Right cardiac atrium (tissue), 5 donors: ENCODE measurements around the gene TACC3. TPM values are rescaled to one million over a fixed set of nuclear protein-coding genes. Genes with fewer than 3 reads are reported as not detected.

Experiments
- ATAC-seq, 2 donors: fragments of 200-7000 bp; cut with Tn5 transposase; one replicate each; pipeline versions ENCODE4 v1.8.0 to v1.9.1; 2020; ENCODE audit warnings: moderate library complexity in 2 of 2, mild to moderate bottlenecking in 1 of 2
- DNase-seq, 3 donors: peaks; one replicate each; pipeline ENCODE4 v3.0.0-alpha.2; 2020
- H3K27ac ChIP-seq: one replicate; pipeline ENCODE4 v1.5.1; 2013; ENCODE audit warnings: mild to moderate bottlenecking, low read length, control low read depth, moderate library complexity
- H3K27me3 ChIP-seq: one replicate; pipeline ENCODE4 v1.6.1; 2013; ENCODE audit not compliant: control insufficient read depth, insufficient read depth
- H3K4me1 ChIP-seq: one replicate; pipeline ENCODE4 v1.6.1; 2013; ENCODE audit warnings: low read length; ENCODE audit not compliant: control insufficient read depth, insufficient read depth
- H3K4me3 ChIP-seq: one replicate; pipeline ENCODE4 v1.5.1; 2013; ENCODE audit warnings: low read length, control low read depth
- H3K9me3 ChIP-seq: one replicate; pipeline ENCODE4 v1.6.1; 2013; ENCODE audit warnings: low read length; ENCODE audit not compliant: control insufficient read depth
- WGBS: extraction: QIAGEN DNeasy Blood & Tissue Kit; methylation state at CpG from one replicate; pipeline ENCODE4 v1.1.7; 2013; 5-methylcytosine and 5-hydroxymethylcytosine counted together
- intact Hi-C, 4 donors: fragments of 100-400 bp; cut with DNase I; formaldehyde crosslinking; loops; one replicate each; pipeline versions ENCODE4 v1.11.0 to v1.14.0; 2022 to 2023
- polyA plus RNA-seq: library from polyadenylated mRNA; stranded (reverse); fragments of 200-250 nt; gene quantifications from one replicate; pipeline ENCODE4 v1.2.3, GENCODE V29; 2013
- total RNA-seq, 4 donors: library from RNA; stranded (reverse); fragmentation: NEBNext Ultra II Directional; extraction: Animal tissue kit (Norgen Biotek cat#: 25700); gene quantifications; one replicate each; pipeline ENCODE4 v1.2.1, GENCODE V29; 2021
- donor health status: healthy with polysubstance abuse.
- donor health status: DM: no; HTN: yes; CAD: no.
- donor health status: DM: no; HTN: no; CAD: no.
- donor health status: DM: no; HTN: yes; CAD: no; lungs with severe emphysema.
- donor health status: DM: yes; HTN: yes; CAD: no.

Gene TACC3
- total and polyA plus RNA-seq, 5 donors = 4.1 to 10.8 (median 6.3) TPM

GRCh38 chr4:1739358-1739757 is 18.0 kb downstream of the TACC3 start:
- Histone ChIP-seq H3K4me3 (no peak overlapping the region), H3K4me1 (no peaks in the 10 kb centered on the region), H3K9me3 (no peaks in the 10 kb centered on the region), H3K27ac (no peak overlapping the region), H3K27me3 (no peaks in the 10 kb centered on the region)
- DNase-seq (no peak), ATAC-seq (no peak)
- 95% methylated on average over 9 of the region's 9 CpGs for WGBS
- intact Hi-C loops = no loop called here

- H3K27ac ChIP-seq = no peak overlapping the region
- no peaks in the 10 kb centered on the region for H3K9me3 ChIP-seq
- H3K27me3 ChIP-seq = no peaks in the 10 kb centered on the region
- ATAC-seq = no peak
- H3K4me1 ChIP-seq = no peaks in the 10 kb centered on the region
- WGBS = 94% methylated on average over 22 of the region's 22 CpGs
- H3K4me3 ChIP-seq = no peak overlapping the region
- no peak for DNase-seq
- intact Hi-C loops = loop anchor here in 1 of 4 donors (5.0 kb wide), 1 partner anchor 72 kb away; no protein-coding TSS in a partner anchor
Measured at GRCh38 chr4:1740021-1740545, 18.8 kb downstream of the TACC3 start.

GRCh38 chr4:1741208-1741607 is 19.9 kb downstream of the TACC3 start:
- no peak for ATAC-seq
- no peaks in the 10 kb centered on the region for H3K4me1 ChIP-seq
- H3K27me3 ChIP-seq = no peaks in the 10 kb centered on the region
- H3K27ac ChIP-seq = no peak overlapping the region
- no peak overlapping the region for H3K4me3 ChIP-seq
- 91% methylated on average over 17 of the region's 17 CpGs for WGBS
- no peak for DNase-seq
- intact Hi-C loops = loop anchor here in 1 of 4 donors (5.0 kb wide), 1 partner anchor 71 kb away; no protein-coding TSS in a partner anchor
- no peaks in the 10 kb centered on the region for H3K9me3 ChIP-seq

GRCh38 chr4:1743551-1743950 is 22.2 kb downstream of the TACC3 start:
- DNase-seq (no peak), ATAC-seq (no peak)
- Histone ChIP-seq H3K4me1 (no peaks in the 10 kb centered on the region), H3K4me3 (no peak overlapping the region), H3K27ac (no peak overlapping the region), H3K9me3 (no peaks in the 10 kb centered on the region), H3K27me3 (no peaks in the 10 kb centered on the region)
- WGBS = 95% methylated on average over 12 of the region's 12 CpGs
- intact Hi-C loops = loop anchor here in 1 of 4 donors (5.0 kb wide), 1 partner anchor 69 kb away; no protein-coding TSS in a partner anchor

GRCh38 chr4:1743975-1744374 is 22.7 kb downstream of the TACC3 start:
- DNase-seq (no peak), ATAC-seq (no peak)
- WGBS = 91% methylated on average over 6 of the region's 6 CpGs
- Histone ChIP-seq H3K4me3 (no peak overlapping the region), H3K27ac (no peak overlapping the region), H3K27me3 (no peaks in the 10 kb centered on the region), H3K4me1 (no peaks in the 10 kb centered on the region), H3K9me3 (no peaks in the 10 kb centered on the region)
- intact Hi-C loops = loop anchor here in 1 of 4 donors (5.0 kb wide), 1 partner anchor 68 kb away; no protein-coding TSS in a partner anchor

- intact Hi-C loops = loop anchor here in 1 of 4 donors (5.0 kb wide), 1 partner anchor 68 kb away; no protein-coding TSS in a partner anchor
- no peak for DNase-seq
- WGBS = 94% methylated on average over 14 of the region's 14 CpGs
- Histone ChIP-seq H3K4me1 (no peaks in the 10 kb centered on the region), H3K4me3 (no peak overlapping the region), H3K9me3 (no peaks in the 10 kb centered on the region), H3K27ac (no peak overlapping the region), H3K27me3 (no peaks in the 10 kb centered on the region)
- no peak for ATAC-seq
Measured at GRCh38 chr4:1744552-1744951, 23.2 kb downstream of the TACC3 start.

- Histone ChIP-seq H3K4me3 (no peak overlapping the region), H3K4me1 (no peaks in the 10 kb centered on the region), H3K9me3 (no peaks in the 10 kb centered on the region), H3K27me3 (no peaks in the 10 kb centered on the region), H3K27ac (no peak overlapping the region)
- 90% methylated on average over 13 of the region's 13 CpGs for WGBS
- ATAC-seq (no peak), DNase-seq (no peak)
- intact Hi-C loops = loop anchor here in 2 of 4 donors (5.0 kb wide), 1 partner anchor 152 kb away; no protein-coding TSS in a partner anchor
Measured at GRCh38 chr4:1745165-1745564, 23.8 kb downstream of the TACC3 start.

GRCh38 chr4:1745697-1746096 is 24.4 kb downstream of the TACC3 start:
- intact Hi-C loops = loop anchor here in 2 of 4 donors (2.0 to 5.0 kb wide), 2 partner anchors 65 to 152 kb away; no protein-coding TSS in a partner anchor
- Histone ChIP-seq H3K27me3 (no peaks in the 10 kb centered on the region), H3K4me3 (no peak overlapping the region), H3K4me1 (no peaks in the 10 kb centered on the region), H3K9me3 (no peaks in the 10 kb centered on the region), H3K27ac (no peak overlapping the region)
- ATAC-seq (no peak), DNase-seq (no peak)
- 82% methylated on average over 12 of the region's 12 CpGs for WGBS

- Histone ChIP-seq H3K4me3 (no peak overlapping the region), H3K9me3 (no peaks in the 10 kb centered on the region), H3K27me3 (no peaks in the 10 kb centered on the region), H3K27ac (no peak overlapping the region), H3K4me1 (no peaks in the 10 kb centered on the region)
- ATAC-seq = peak; percentile 60 to 78
- peak; percentile 81 to 92 (median 89) for DNase-seq
- WGBS = 16% methylated on average over 17 of the region's 17 CpGs
- intact Hi-C loops = loop anchor here in 2 of 4 donors (2.0 to 5.0 kb wide), 2 partner anchors 65 to 151 kb away; no protein-coding TSS in a partner anchor
Measured at GRCh38 chr4:1746265-1746691, 25.0 kb downstream of the TACC3 start.

GRCh38 chr4:1746919-1747602 is 25.7 kb downstream of the TACC3 start:
- no peak overlapping the region for H3K4me3 ChIP-seq
- no peaks in the 10 kb centered on the region for H3K4me1 ChIP-seq
- intact Hi-C loops = loop anchor here in 2 of 4 donors (2.0 to 5.0 kb wide), 2 partner anchors 64 to 150 kb away; no protein-coding TSS in a partner anchor
- no peak overlapping the region for H3K27ac ChIP-seq
- no peak for DNase-seq
- 77% methylated on average over 33 of the region's 33 CpGs for WGBS
- ATAC-seq = no peak
- no peaks in the 10 kb centered on the region for H3K27me3 ChIP-seq
- H3K9me3 ChIP-seq = no peaks in the 10 kb centered on the region

GRCh38 chr4:1747603-1747967 is 26.3 kb downstream of the TACC3 start:
- no peaks in the 10 kb centered on the region for H3K9me3 ChIP-seq
- intact Hi-C loops = loop anchor here in 2 of 4 donors (2.0 to 5.0 kb wide), 2 partner anchors 63 to 150 kb away; no protein-coding TSS in a partner anchor
- no peak overlapping the region for H3K4me3 ChIP-seq
- no peaks in the 10 kb centered on the region for H3K27me3 ChIP-seq
- no peak overlapping the region for H3K27ac ChIP-seq
- WGBS = 85% methylated on average over 16 of the region's 16 CpGs
- DNase-seq (no peak), ATAC-seq (no peak)
- no peaks in the 10 kb centered on the region for H3K4me1 ChIP-seq
